Stomach (tissue), 4 donors: ENCODE results near the gene RGS3.

ENCODE experiments used
- EP300 ChIP-seq: sonication (generic); formaldehyde crosslinking; IDR thresholded peaks from one replicate; pipeline ENCODE4 v1.6.1; 2017; ENCODE audit warnings: antibody characterized with exemption
- TF ChIP-seq, protein P1 (sequence below), 7 experiments: fragments of 450-650 bp in 4 of 7; fragments of 200-600 bp in 3 of 7; sonication (generic) in 3 of 7; IDR thresholded peaks; one replicate each; pipeline ENCODE4 v1.5.1; 2016 to 2019; ENCODE audit warnings: antibody characterized with exemption in 7 of 7, control low read depth in 2 of 7, mild to moderate bottlenecking in 1 of 7

- TF ChIP-seq, protein P1, sequence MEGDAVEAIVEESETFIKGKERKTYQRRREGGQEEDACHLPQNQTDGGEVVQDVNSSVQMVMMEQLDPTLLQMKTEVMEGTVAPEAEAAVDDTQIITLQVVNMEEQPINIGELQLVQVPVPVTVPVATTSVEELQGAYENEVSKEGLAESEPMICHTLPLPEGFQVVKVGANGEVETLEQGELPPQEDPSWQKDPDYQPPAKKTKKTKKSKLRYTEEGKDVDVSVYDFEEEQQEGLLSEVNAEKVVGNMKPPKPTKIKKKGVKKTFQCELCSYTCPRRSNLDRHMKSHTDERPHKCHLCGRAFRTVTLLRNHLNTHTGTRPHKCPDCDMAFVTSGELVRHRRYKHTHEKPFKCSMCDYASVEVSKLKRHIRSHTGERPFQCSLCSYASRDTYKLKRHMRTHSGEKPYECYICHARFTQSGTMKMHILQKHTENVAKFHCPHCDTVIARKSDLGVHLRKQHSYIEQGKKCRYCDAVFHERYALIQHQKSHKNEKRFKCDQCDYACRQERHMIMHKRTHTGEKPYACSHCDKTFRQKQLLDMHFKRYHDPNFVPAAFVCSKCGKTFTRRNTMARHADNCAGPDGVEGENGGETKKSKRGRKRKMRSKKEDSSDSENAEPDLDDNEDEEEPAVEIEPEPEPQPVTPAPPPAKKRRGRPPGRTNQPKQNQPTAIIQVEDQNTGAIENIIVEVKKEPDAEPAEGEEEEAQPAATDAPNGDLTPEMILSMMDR (IDR thresholded peaks at IDR 0.05) = no peak
- no peak for TF ChIP-seq EP300
These were observed 122.0 kb downstream of the RGS3 start for GRCh38 chr9:113585555-113585954.
